ENCODE data around the gene POTEB. TPM values are rescaled to one million over a fixed set of nuclear protein-coding genes. Genes with fewer than 3 reads are reported as not detected.
"Not testable (repeated sequence)": the region's sequence is repeated elsewhere in the genome, so short reads cannot be mapped to it uniquely, and the experiment has no call there.

POTEB gene
- total RNA-seq: not detected

DNA sequence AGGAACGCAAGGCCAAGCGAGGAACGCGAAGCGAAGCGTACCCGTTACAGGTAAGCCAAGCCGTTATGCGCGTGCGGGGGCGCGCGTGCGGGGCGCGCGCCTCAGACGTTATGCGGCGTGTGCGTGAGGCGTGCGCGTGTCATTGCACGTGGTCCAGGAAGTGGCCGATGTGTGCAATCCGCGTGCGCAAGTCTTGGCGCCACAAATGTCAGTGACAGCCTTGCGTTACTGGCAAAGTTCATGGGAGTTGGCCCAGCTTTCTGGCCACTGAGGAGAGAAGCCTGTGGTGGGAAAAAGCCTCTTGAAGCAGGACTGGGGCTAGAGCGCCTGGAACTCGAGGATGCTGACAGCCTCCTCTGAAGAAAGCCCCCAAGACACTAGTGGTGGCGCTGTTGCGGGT lies at the start of gene POTEB:
Gene POTEB (minus strand): TSS at position 101 of the 400 bp plus-strand sequence. CDS start 489 bp downstream, outside the sequence.
- WGBS, 2 donors: no CpG with 5 or more reads among the region's 36 CpGs
- not testable (repeated sequence) for H3K4me1 ChIP-seq; H3K27ac ChIP-seq; DNase-seq; H3K9me3 ChIP-seq; H3K4me3 ChIP-seq; ATAC-seq (ENCODE audit: low FRiP score in 2 of 2); H3K36me3 ChIP-seq; H3K27me3 ChIP-seq

GRCh38 chr15:21890955-21891354 lies 13.4 kb upstream of the POTEB start:
- H3K9me3 ChIP-seq; H3K27me3 ChIP-seq; H3K27ac ChIP-seq; H3K36me3 ChIP-seq; H3K4me3 ChIP-seq; ATAC-seq (ENCODE audit: low FRiP score in 2 of 2); DNase-seq; H3K4me1 ChIP-seq: not testable (repeated sequence)
- no CpG with 5 or more reads among the region's 6 CpGs for WGBS, 2 donors

DNA sequence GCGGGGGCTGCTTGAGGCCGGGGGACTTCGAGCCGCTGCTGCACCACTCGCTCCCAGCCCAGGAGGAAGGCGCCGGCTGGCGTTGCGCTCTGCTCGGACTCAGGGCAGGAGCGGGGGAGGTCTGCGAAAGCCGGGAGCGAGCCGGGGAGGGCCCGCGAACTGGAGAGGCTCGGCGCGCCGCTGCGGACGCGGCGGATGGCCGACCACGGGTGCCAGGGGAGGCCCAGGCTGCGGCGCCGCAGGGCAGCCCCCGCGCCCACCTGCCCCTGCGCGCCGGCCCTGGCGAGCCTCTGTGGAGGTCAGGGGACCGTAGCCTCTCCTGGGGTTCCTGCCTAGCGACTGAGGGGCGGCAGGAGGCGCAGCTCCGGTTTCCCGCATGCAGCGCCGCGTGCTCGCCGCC lies 12.0 kb upstream of the POTEB start:
- H3K36me3 ChIP-seq; H3K9me3 ChIP-seq; DNase-seq; H3K4me3 ChIP-seq; H3K27ac ChIP-seq; H3K4me1 ChIP-seq; ATAC-seq (ENCODE audit: low FRiP score in 2 of 2); H3K27me3 ChIP-seq: not testable (repeated sequence)
- WGBS, 2 donors: no CpG with 5 or more reads among the region's 47 CpGs

DNA sequence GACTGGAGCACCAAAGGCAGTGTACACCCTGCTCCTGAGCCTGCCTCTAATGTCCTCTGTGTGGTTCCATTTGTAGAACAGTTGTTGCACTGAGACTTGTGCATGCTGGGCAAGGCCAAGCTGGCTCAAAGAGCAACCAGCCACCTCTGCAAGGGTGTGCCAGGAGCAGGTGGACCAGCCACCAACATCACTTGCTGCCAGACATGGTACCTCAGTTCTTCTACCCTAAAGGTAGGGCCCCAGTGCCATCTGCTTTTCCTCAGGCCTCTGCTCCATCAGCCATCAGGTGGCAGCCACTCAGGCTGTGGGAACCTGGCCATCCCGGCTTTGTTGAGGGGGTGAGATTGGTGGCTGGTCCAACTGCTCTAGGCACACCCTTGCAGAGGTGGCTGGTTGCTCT lies 38.7 kb downstream of the POTEB start:
- not testable (repeated sequence) for DNase-seq; H3K36me3 ChIP-seq; ATAC-seq (ENCODE audit: low FRiP score in 2 of 2); H3K27me3 ChIP-seq; H3K9me3 ChIP-seq; H3K4me1 ChIP-seq; H3K4me3 ChIP-seq; H3K27ac ChIP-seq
- no CpG with 5 or more reads among the region's 1 CpG for WGBS, 2 donors

Small RNA genes lying within 50 kb of the gene (small RNA-seq; reads per million reads assigned to genes)
- gene MIR3118-4 (0 reads per million in 4 donors), gene RNU6-631P (0 reads per million in 4 donors)

Other genes starting within 250 kb of the POTEB start
- gene OR4M2, start 202.8 kb upstream of the POTEB start, total RNA-seq: not detected

Data from upper lobe of left lung (tissue), 6 donors.